ENCODE results near the gene MISP3. TPM values are rescaled to one million over a fixed set of nuclear protein-coding genes. Genes with fewer than 3 reads are reported as not detected.

MISP3 gene
- total RNA-seq, 1 experiment from 2014 or later: 3.2 TPM

GRCh38 chr19:14055396-14055795, 17.2 kb upstream of the MISP3 start:
- ChIA-PET POLR2A (interaction anchor here (0.6 kb wide), 1 partner anchor 139 kb away, joined by 3 read pairs; no protein-coding TSS in a partner anchor), CTCF (interaction anchor here (0.6 to 7.8 kb wide), 4 partner anchors 9 to 115 kb away, joined by 4 to 187 read pairs (median 85); partner anchors contain the start of genes MISP3 and RLN3)
- peaks cover 11% of the 10 kb centered on the region for H3K4me1 Mint-ChIP-seq

More at GRCh38 chr19:14055396-14055795, 17.2 kb upstream of the MISP3 start:
- peaks cover 8% of the 10 kb centered on the region for H3K36me3 Mint-ChIP-seq
- peaks cover 32% of the 10 kb centered on the region for H3K27me3 Mint-ChIP-seq (ENCODE audit: low read depth)
- no peak for DNase-seq (ENCODE audit: low spot score)
- no peak overlapping the region for H3K27ac Mint-ChIP-seq
- H3K9me3 Mint-ChIP-seq: no peaks in the 10 kb centered on the region
- no peak for ATAC-seq
- TF ChIP-seq ARID4B (CRISPR knock-in tag; IDR thresholded peaks at IDR 0.05; ENCODE audit: borderline replicate concordance): no peak
- TF ChIP-seq GTF2I (CRISPR knock-in tag; conservative IDR thresholded peaks at IDR 0.05): no peak
- no peak for TF ChIP-seq ZNF232 (CRISPR knock-in tag; IDR thresholded peaks at IDR 0.05)
- TF ChIP-seq, protein P1, sequence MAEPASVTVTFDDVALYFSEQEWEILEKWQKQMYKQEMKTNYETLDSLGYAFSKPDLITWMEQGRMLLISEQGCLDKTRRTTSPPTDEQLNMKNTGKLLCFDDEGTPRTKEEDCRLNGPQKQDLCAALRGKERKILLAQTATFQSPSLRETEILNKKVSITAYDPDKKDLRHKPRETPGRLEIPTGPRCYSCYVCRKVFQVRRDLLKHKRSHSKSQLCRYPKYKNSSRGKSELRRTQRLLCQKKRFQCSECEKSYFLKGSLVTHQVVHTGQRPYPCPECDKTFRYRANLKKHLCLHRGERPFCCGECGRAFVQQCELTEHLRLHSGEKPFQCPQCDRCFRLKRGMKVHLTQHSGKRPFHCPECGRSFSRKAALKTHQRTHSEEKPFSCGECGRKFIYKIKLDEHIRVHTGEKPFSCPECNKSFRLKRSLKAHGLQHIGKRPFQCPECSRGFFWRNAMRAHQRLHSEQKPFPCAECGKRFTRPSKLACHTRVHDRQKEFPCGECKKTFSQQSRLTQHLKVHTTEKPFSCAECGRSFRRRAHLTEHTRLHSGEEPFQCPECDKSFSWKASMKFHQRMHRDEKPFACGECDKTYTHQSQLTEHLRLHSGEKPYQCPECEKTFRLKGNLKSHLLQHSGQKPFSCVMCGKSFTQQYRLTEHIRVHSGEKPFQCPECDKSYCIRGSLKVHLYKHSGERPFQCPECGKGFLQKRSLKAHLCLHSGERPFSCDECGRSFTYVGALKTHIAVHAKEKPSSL (CRISPR knock-in tag; conservative IDR thresholded peaks at IDR 0.05): no peak
- no peak for TF ChIP-seq IRF2 (CRISPR knock-in tag; IDR thresholded peaks at IDR 0.05; ENCODE audit: borderline replicate concordance, low read depth)
- no peak for TF ChIP-seq NFYB (CRISPR knock-in tag; conservative IDR thresholded peaks at IDR 0.05; ENCODE audit: low read depth)
- no peak for TF ChIP-seq CBFB (CRISPR knock-in tag; IDR thresholded peaks at IDR 0.05; ENCODE audit: low read depth)
- no peak for TF ChIP-seq TEAD4 (CRISPR knock-in tag; IDR thresholded peaks at IDR 0.05)
- TF ChIP-seq ATF1 (CRISPR knock-in tag; IDR thresholded peaks at IDR 0.05): no peak
- TF ChIP-seq ZSCAN18 (CRISPR knock-in tag; IDR thresholded peaks at IDR 0.05): no peak
- no peak for TF ChIP-seq TEAD1 (CRISPR knock-in tag; IDR thresholded peaks at IDR 0.05)
- TF ChIP-seq ETV6 (CRISPR knock-in tag; IDR thresholded peaks at IDR 0.05): no peak
- TF ChIP-seq MYBL2 (CRISPR knock-in tag; IDR thresholded peaks at IDR 0.05): no peak
- no peak for TF ChIP-seq NR3C1 (CRISPR knock-in tag; conservative IDR thresholded peaks at IDR 0.05; ENCODE audit: low read depth)
- TF ChIP-seq JAZF1 (CRISPR knock-in tag; IDR thresholded peaks at IDR 0.05): no peak
- TF ChIP-seq EMX1 (CRISPR knock-in tag; IDR thresholded peaks at IDR 0.05): no peak
- TF ChIP-seq, protein P2, sequence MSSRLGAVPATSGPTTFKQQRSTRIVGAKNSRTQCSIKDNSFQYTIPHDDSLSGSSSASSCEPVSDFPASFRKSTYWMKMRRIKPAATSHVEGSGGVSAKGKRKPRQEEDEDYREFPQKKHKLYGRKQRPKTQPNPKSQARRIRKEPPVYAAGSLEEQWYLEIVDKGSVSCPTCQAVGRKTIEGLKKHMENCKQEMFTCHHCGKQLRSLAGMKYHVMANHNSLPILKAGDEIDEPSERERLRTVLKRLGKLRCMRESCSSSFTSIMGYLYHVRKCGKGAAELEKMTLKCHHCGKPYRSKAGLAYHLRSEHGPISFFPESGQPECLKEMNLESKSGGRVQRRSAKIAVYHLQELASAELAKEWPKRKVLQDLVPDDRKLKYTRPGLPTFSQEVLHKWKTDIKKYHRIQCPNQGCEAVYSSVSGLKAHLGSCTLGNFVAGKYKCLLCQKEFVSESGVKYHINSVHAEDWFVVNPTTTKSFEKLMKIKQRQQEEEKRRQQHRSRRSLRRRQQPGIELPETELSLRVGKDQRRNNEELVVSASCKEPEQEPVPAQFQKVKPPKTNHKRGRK (CRISPR knock-in tag; IDR thresholded peaks at IDR 0.05; ENCODE audit: borderline replicate concordance): no peak
- H3K4me3 Mint-ChIP-seq: no peak overlapping the region
